Tibial nerve (tissue), 4 donors: ENCODE results near the gene RASSF6. TPM values are rescaled to one million over a fixed set of nuclear protein-coding genes. Genes with fewer than 3 reads are reported as not detected.

Experiments used
- DNase-seq, 2 donors: peaks; one replicate each; pipeline ENCODE4 v3.0.0-alpha.2; 2019; ENCODE audit warnings: low spot score in 2 of 2
- H3K27ac ChIP-seq, 4 donors: fragments of 200-600 bp; sonication (generic) in 3 of 4; one replicate each; pipeline ENCODE4 v1.5.1; 2017 to 2019; ENCODE audit warnings: mild to moderate bottlenecking in 1 of 4
- H3K27me3 ChIP-seq, 2 donors: fragments of 200-600 bp; sonication (generic) in 1 of 2; one replicate each; pipeline versions ENCODE4 v1.5.1 to v1.6.0; 2017 to 2019
- H3K36me3 ChIP-seq, 3 donors: fragments of 200-600 bp; sonication (generic); one replicate each; pipeline ENCODE4 v1.5.1; 2018 to 2019
- H3K4me1 ChIP-seq, 4 donors: fragments of 200-600 bp; sonication (generic) in 3 of 4; one replicate each; pipeline ENCODE4 v1.5.1; 2017 to 2019
- H3K4me3 ChIP-seq, 4 donors: fragments of 200-600 bp; sonication (generic) in 3 of 4; one replicate each; pipeline ENCODE4 v1.5.1; 2017 to 2019; ENCODE audit warnings: mild to moderate bottlenecking in 1 of 4, moderate library complexity in 1 of 4
- H3K9me3 ChIP-seq, 4 donors: fragments of 200-600 bp; sonication (generic) in 3 of 4; one replicate each; pipeline ENCODE4 v1.5.1; 2017 to 2019
- EP300 ChIP-seq, 2 donors: sonication (generic); formaldehyde crosslinking; IDR thresholded peaks; one replicate each; pipeline ENCODE4 v1.6.1; 2017; ENCODE audit warnings: antibody characterized with exemption in 2 of 2, mild to moderate bottlenecking in 1 of 2
- POLR2A ChIP-seq, 2 donors: fragments of 450-650 bp; IDR thresholded peaks; one replicate each; pipeline ENCODE4 v1.6.1; 2017; ENCODE audit warnings: antibody characterized with exemption in 2 of 2, mild to moderate bottlenecking in 2 of 2, moderate library complexity in 2 of 2
- WGBS, 2 donors: methylation state at CpG; one replicate each; pipeline ENCODE4 v1.1.5; 2018; 5-methylcytosine and 5-hydroxymethylcytosine counted together
- total RNA-seq, 4 donors: library from RNA; depleted of rRNA; stranded (reverse); fragments of >200 nt; gene quantifications; one replicate each; pipeline ENCODE4 v1.1.0, GENCODE V29; 2016
- TF ChIP-seq, protein P1 (sequence below), 5 experiments: fragments of 200-600 bp in 3 of 5; fragments of 450-650 bp in 2 of 5; sonication (generic) in 3 of 5; IDR thresholded peaks; one replicate each; pipeline ENCODE4 v1.5.1; 2016 to 2019; ENCODE audit warnings: antibody characterized with exemption in 5 of 5, mild to moderate bottlenecking in 3 of 5, moderate library complexity in 2 of 5

The RASSF6 gene
- total RNA-seq, 4 donors from 2014 or later: not detected

DNA sequence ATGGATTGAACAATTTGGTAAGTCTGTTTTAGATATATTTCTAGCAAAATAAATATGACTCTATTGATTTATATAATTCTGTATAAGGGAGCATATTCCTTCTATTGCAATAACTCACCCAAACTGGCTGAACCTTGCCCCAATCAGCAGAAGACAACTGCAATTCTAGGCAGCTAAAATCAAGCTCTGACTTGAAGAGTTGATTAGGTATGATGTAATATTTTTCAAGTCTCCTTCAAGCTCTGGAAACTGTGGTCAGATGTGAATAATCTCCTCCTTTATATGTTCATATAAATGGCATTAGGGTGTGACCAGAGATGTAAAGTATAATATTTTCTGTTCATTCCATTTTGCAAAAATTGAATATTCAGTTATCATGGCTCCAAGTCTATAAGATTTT is 8.2 kb downstream of the RASSF6 start:
- Histone ChIP-seq H3K9me3 (no peaks in the 10 kb centered on the region), H3K4me1 (peaks cover 0 to 3% (median 0%) of the 10 kb centered on the region in 4 donors), H3K4me3 (no peak overlapping the region), H3K27me3 (no peaks in the 10 kb centered on the region), H3K27ac (no peak overlapping the region), H3K36me3 (no peaks in the 10 kb centered on the region)
- TF ChIP-seq EP300 (IDR thresholded peaks at IDR 0.05): no peak
- TF ChIP-seq POLR2A (IDR thresholded peaks at IDR 0.05): no peak
- TF ChIP-seq, protein P1, sequence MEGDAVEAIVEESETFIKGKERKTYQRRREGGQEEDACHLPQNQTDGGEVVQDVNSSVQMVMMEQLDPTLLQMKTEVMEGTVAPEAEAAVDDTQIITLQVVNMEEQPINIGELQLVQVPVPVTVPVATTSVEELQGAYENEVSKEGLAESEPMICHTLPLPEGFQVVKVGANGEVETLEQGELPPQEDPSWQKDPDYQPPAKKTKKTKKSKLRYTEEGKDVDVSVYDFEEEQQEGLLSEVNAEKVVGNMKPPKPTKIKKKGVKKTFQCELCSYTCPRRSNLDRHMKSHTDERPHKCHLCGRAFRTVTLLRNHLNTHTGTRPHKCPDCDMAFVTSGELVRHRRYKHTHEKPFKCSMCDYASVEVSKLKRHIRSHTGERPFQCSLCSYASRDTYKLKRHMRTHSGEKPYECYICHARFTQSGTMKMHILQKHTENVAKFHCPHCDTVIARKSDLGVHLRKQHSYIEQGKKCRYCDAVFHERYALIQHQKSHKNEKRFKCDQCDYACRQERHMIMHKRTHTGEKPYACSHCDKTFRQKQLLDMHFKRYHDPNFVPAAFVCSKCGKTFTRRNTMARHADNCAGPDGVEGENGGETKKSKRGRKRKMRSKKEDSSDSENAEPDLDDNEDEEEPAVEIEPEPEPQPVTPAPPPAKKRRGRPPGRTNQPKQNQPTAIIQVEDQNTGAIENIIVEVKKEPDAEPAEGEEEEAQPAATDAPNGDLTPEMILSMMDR (IDR thresholded peaks at IDR 0.05): no peak
- no peak for DNase-seq

DNA sequence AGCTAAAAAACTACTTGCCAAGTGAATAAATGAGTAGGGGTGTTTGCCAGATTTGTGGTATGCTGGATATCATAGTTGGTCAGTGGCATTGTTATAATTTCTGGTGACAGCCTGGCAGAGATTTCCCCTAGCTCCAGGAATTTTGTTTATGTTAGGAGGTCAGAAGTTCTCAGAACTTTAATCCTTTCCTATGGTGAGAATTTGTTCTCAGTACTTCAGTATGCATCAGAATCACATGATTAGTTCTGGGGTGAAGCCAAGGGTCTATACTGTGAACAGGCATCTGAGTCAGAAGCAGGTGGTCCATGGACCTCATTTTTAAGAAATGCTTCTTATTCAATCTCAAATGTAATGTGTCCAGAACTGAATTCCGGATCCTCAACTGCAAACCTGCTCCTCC is 10.5 kb downstream of the RASSF6 start:
- 85 to 86% methylated on average over 1 of the region's 1 CpG for WGBS, 2 donors
- no peaks in the 10 kb centered on the region for H3K36me3 ChIP-seq
- no peak overlapping the region for H3K27ac ChIP-seq
- no peak for DNase-seq
- no peaks in the 10 kb centered on the region for H3K9me3 ChIP-seq
- no peak for TF ChIP-seq EP300 (IDR thresholded peaks at IDR 0.05)
- TF ChIP-seq, protein P1 (IDR thresholded peaks at IDR 0.05): no peak
- TF ChIP-seq POLR2A (IDR thresholded peaks at IDR 0.05): no peak
- no peak overlapping the region for H3K4me3 ChIP-seq
- no peaks in the 10 kb centered on the region for H3K27me3 ChIP-seq
- H3K4me1 ChIP-seq: peaks cover 0 to 7% (median 0%) of the 10 kb centered on the region in 4 donors

DNA sequence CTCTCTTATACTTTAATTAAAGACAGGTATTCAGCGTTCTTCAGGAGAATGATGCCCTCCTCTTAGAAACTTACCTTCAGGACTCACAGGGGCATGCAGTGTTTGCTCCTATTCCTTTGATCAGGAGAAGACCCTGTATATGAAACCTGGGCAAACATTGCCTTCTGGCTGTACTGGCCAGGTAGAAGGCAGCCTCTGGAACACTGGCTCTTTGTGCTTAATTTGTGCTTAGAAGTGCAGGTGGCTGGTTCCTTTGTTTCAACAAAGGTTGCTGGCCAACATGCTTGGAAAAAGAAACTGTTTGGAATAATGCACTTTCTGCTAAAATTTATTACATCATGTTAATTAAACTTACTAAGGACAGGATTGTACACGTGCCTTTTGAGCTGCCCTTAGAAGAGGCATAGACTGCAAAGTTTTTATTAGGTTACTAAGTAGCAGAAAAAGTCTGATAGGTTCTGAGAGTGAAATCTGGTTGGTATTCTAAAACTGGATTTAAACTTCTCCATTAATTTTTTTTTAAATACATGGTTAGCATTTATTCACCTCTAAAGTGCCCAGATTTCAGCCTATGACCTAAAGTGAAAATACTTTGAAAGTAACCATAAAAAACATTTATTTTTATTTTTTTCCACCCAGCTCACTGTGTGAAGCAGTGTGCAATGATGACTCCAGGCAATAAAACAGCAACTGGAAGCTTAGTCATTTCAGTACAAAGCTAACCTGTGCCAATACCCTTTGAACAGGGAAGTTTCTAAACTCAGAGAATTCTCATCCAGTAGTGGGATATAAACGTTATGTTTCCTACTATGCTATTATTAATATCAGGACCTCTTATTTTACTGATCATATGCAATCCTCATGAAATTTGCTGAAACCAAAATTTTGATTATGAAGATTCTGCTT is 11.3 kb downstream of the RASSF6 start:
- Histone ChIP-seq H3K4me1 (peaks cover 0 to 7% (median 0%) of the 10 kb centered on the region in 4 donors), H3K36me3 (no peaks in the 10 kb centered on the region), H3K9me3 (no peaks in the 10 kb centered on the region), H3K4me3 (no peak overlapping the region), H3K27me3 (no peaks in the 10 kb centered on the region), H3K27ac (no peak overlapping the region)
- 53 to 62% methylated on average over 3 of the region's 3 CpGs for WGBS, 2 donors
- DNase-seq: no peak
- no peak for TF ChIP-seq EP300 (IDR thresholded peaks at IDR 0.05)
- TF ChIP-seq POLR2A (IDR thresholded peaks at IDR 0.05): no peak
- TF ChIP-seq, protein P1 (IDR thresholded peaks at IDR 0.05): no peak

DNA sequence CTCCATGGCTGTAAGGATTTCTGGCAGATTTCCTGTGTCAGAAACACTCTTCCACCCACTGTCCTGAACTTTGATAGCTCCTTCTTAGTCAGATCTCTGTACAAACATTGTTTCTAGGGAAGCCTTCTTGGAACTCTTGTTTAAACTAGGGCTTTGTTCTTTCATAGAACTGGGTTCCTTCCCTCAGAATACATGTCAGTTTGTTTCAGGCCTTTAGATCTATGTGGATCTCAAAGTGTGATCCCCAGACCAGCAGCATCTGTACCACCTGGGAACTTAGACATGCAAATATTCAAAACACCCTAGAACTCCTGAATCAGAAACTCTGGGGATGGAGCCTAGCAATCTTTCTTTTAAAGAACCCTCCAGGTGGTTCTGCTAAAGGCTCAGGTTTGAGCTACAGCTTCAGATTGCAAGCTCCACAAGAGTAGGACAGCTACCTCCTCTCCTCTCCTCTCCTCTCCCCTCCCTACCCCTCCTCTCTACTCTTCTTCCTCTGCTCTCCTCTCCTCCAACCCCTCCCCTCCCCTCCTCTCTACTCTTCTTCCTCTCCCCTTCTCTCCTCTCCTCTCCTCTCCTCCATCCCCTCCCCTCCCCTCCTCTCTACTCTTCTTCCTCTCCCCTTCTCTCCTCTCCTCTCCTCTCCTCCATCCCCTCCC is 12.7 kb downstream of the RASSF6 start:
- peak overlapping the region in 1 of 4 donors; percentile 50 for H3K27ac ChIP-seq
- H3K4me3 ChIP-seq: no peak overlapping the region
- no peaks in the 10 kb centered on the region for H3K9me3 ChIP-seq
- no peak for TF ChIP-seq EP300 (IDR thresholded peaks at IDR 0.05)
- TF ChIP-seq, protein P1 (IDR thresholded peaks at IDR 0.05): no peak
- TF ChIP-seq POLR2A (IDR thresholded peaks at IDR 0.05): no peak
- DNase-seq: no peak
- H3K36me3 ChIP-seq: no peaks in the 10 kb centered on the region
- H3K4me1 ChIP-seq: peaks cover 0 to 7% (median 0%) of the 10 kb centered on the region in 4 donors
- H3K27me3 ChIP-seq: no peaks in the 10 kb centered on the region

DNA sequence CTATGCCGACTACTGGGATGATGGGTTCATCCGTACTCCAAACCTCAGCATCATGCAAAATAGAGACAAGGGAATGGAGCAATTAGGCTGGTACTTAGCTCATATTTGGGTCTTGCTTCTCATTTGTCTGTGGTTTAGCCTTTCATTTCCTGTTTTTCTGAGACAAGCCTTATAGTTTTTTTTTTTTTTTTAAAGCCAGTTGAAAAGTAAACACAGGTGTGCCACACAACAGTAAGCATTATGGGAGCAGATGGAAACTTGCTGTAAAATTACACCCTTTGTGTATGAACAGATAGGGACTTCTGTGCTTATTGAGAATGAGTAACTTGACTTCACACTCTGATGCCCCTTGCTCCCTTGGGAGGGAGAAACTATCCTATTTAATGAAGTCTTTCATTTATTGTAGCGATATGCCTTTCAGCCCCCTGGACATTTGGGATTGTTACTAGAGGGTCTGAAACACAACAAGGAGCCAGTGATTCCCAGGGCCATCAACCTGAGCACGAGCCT is 13.7 kb downstream of the RASSF6 start:
- Histone ChIP-seq H3K27me3 (no peaks in the 10 kb centered on the region), H3K4me1 (peaks cover 0 to 7% (median 0%) of the 10 kb centered on the region in 4 donors), H3K36me3 (no peaks in the 10 kb centered on the region), H3K9me3 (no peaks in the 10 kb centered on the region), H3K4me3 (no peak overlapping the region), H3K27ac (peak overlapping the region in 1 of 4 donors; percentile 50)
- no peak for TF ChIP-seq POLR2A (IDR thresholded peaks at IDR 0.05)
- TF ChIP-seq, protein P1 (IDR thresholded peaks at IDR 0.05): no peak
- TF ChIP-seq EP300 (IDR thresholded peaks at IDR 0.05): no peak
- no peak for DNase-seq
- 71 to 79% methylated on average over 4 of the region's 4 CpGs for WGBS, 2 donors
